ENCODE measurements around the gene ATP6V0E1. TPM values are rescaled to one million over a fixed set of nuclear protein-coding genes. Genes with fewer than 3 reads are reported as not detected.
"Not testable (repeated sequence)": the region's sequence is repeated elsewhere in the genome, so short reads cannot be mapped to it uniquely, and the experiment has no call there.

ATP6V0E1 gene
- total RNA-seq, 1 donor from 2014 or later, result 91.3 TPM

DNA sequence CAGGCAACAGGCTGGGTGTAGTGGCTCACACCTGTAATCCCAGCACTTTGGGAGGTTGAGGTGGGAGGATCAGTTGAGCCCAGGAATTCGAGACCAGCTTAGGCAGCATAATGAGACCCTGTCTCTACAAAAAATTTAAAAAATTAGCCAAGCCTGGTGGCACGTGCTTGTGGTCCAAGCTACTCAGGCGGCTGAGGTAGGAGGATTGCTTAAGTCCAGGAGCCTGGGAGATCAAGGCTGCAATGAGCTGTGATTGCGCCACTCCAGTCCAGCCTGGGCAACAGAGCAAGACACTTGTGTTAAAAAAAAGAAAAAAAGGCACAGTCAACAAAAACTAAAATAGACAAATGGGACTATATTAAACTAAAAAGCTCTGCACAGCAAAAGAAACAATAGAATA is 29.3 kb downstream of the ATP6V0E1 start:
- Histone ChIP-seq H3K36me3 (ENCODE audit: control insufficient read depth in 3 of 3, insufficient read depth in 3 of 3, low read length in 3 of 3) (no peaks in the 10 kb centered on the region), H3K27me3 (ENCODE audit: control insufficient read depth in 3 of 3, insufficient read depth in 3 of 3, low read length in 3 of 3) (no peaks in the 10 kb centered on the region), H3K4me3 (ENCODE audit: low read length in 3 of 3) (no peak overlapping the region), H3K4me1 (ENCODE audit: control insufficient read depth in 3 of 3, insufficient read depth in 3 of 3, low read length in 3 of 3) (peaks cover 22 to 28% (median 26%) of the 10 kb centered on the region in 3 donors), H3K9me3 (ENCODE audit: control insufficient read depth in 3 of 3, low read length in 3 of 3) (no peaks in the 10 kb centered on the region), H3K9ac (ENCODE audit: low read depth in 1 of 3, low read length in 3 of 3) (no peak overlapping the region), H3K27ac (ENCODE audit: low read depth, low read length) (peak overlapping the region; percentile 25)

DNA sequence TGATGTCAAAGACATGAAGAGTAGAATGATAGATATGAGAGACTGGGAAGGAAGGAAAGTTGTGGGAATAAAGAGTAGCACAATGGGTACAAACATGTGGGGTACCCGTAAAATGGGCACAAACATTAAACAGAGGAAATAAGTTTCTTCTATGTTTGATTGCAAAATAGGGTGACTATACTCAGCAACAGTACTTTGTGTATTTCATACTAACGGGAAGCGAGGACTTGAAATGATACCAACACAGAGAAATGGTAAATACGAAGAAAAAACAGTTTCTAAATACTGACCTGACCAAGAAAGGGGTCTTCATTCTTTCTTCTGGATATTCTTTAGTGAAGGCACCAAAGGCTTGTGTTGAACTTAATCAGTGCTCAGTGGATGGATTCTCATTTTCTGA is 31.1 kb downstream of the ATP6V0E1 start:
- Histone ChIP-seq H3K36me3 (ENCODE audit: control insufficient read depth in 3 of 3, insufficient read depth in 3 of 3, low read length in 3 of 3) (no peaks in the 10 kb centered on the region), H3K9ac (ENCODE audit: low read depth in 1 of 3, low read length in 3 of 3) (no peak overlapping the region), H3K4me1 (ENCODE audit: control insufficient read depth in 3 of 3, insufficient read depth in 3 of 3, low read length in 3 of 3) (peaks cover 21 to 28% (median 26%) of the 10 kb centered on the region in 3 donors), H3K4me3 (ENCODE audit: low read length in 3 of 3) (no peak overlapping the region), H3K27me3 (ENCODE audit: control insufficient read depth in 3 of 3, insufficient read depth in 3 of 3, low read length in 3 of 3) (no peaks in the 10 kb centered on the region), H3K27ac (ENCODE audit: low read depth, low read length) (peak overlapping the region; percentile 6), H3K9me3 (ENCODE audit: control insufficient read depth in 3 of 3, low read length in 3 of 3) (no peaks in the 10 kb centered on the region)

DNA sequence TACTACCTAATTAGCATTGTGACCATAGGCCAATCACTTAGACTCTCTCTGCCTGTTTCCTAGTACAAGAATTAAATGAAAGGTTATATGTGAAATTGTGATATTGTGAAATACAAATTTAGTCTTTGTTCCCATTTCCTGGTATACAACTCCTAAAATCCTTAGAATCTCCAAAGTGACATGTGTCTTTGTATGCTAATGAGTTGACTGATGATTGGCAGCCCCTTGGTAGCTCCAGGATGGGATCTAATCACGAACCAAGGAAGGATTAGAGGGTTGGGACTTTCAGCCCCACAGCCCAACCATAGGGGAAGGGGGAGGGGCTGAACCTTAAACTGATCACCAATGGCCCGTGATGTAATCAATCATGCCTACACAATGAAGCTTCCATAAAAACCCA is 31.6 kb downstream of the ATP6V0E1 start:
- Histone ChIP-seq H3K4me3 (ENCODE audit: low read length in 3 of 3) (no peak overlapping the region), H3K27ac (ENCODE audit: low read depth, low read length) (peak overlapping the region; percentile 6), H3K36me3 (ENCODE audit: control insufficient read depth in 3 of 3, insufficient read depth in 3 of 3, low read length in 3 of 3) (no peaks in the 10 kb centered on the region), H3K9ac (ENCODE audit: low read depth in 1 of 3, low read length in 3 of 3) (no peak overlapping the region), H3K9me3 (ENCODE audit: control insufficient read depth in 3 of 3, low read length in 3 of 3) (no peaks in the 10 kb centered on the region), H3K27me3 (ENCODE audit: control insufficient read depth in 3 of 3, insufficient read depth in 3 of 3, low read length in 3 of 3) (no peaks in the 10 kb centered on the region), H3K4me1 (ENCODE audit: control insufficient read depth in 3 of 3, insufficient read depth in 3 of 3, low read length in 3 of 3) (peaks cover 18 to 32% (median 26%) of the 10 kb centered on the region in 3 donors)

DNA sequence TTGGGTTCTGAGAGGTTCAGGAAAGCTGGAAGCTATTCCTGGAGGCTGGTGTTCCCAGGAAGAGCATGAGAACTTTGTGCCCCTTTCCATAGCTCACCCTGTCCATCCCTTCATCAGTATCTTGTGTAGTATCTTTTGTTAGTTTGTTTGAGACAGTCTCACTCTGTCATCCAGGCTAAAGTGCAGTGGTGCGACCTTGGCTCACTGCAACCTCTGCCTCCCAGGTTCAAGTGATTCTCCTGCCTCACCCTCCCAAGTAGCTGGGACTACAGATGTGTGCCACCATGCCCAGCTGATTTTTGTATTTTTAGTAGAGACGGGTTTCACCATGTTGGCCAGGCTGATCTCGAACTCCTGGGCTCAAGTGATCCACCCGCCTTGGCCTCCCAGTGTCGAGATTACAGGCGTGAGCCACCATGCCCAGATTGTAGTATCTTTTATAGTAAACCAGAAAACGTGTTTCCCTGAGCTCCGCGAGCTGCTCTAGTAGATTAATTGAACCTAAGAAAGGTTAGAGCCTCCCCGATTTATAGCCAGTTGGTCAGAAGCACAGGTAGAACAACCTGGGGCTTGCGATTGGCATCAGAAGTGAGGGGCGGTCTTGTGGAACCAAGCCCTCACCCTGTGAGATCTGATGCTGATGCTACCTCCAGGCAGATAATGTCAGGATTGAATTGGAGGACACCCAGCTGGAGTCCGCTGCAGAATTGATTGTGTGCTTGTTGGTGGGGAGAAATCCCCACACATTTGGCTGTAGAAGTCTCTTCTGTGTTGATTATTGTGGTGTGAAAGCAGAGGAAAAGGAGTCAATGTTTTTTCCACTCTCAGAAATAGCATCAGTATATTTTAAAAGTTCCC is 32.3 kb downstream of the ATP6V0E1 start:
- Histone ChIP-seq H3K36me3 (ENCODE audit: control insufficient read depth in 3 of 3, insufficient read depth in 3 of 3, low read length in 3 of 3) (peaks cover 0 to 3% (median 0%) of the 10 kb centered on the region in 3 donors), H3K27ac (ENCODE audit: low read depth, low read length) (peak overlapping the region; percentile 75), H3K4me3 (ENCODE audit: low read length in 3 of 3) (peak overlapping the region in 1 of 3 donors; percentile 17), H3K9me3 (ENCODE audit: control insufficient read depth in 3 of 3, low read length in 3 of 3) (no peaks in the 10 kb centered on the region), H3K27me3 (ENCODE audit: control insufficient read depth in 3 of 3, insufficient read depth in 3 of 3, low read length in 3 of 3) (no peaks in the 10 kb centered on the region), H3K9ac (ENCODE audit: low read depth in 1 of 3, low read length in 3 of 3) (peak overlapping the region in 1 of 3 donors; percentile 52), H3K4me1 (ENCODE audit: control insufficient read depth in 3 of 3, insufficient read depth in 3 of 3, low read length in 3 of 3) (peaks cover 16 to 33% (median 23%) of the 10 kb centered on the region in 3 donors)

DNA sequence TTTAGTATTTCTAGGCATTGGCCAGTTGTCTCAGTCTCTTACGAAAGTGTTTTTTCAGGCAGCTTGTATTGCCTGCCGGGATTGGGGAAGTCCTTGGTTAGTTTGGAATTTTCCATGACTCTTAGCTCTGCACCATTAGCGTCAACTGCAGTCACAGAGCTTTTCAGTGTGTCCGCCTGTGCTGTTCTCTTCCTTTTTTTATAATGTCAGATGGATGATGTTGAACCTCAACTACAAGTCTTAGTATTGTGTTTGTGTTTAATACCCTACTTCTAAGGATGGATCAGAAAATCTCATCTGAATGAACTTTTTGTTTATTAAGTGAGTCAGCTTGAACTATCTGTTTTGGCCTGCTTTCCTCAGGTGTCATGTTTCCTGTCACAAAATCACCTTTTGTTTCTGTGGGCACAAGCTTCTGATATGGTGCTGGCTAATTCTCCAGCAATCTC is 33.1 kb downstream of the ATP6V0E1 start:
- Histone ChIP-seq H3K27me3 (ENCODE audit: control insufficient read depth in 3 of 3, insufficient read depth in 3 of 3, low read length in 3 of 3) (no peaks in the 10 kb centered on the region), H3K4me1 (ENCODE audit: control insufficient read depth in 3 of 3, insufficient read depth in 3 of 3, low read length in 3 of 3) (peaks cover 14 to 28% (median 15%) of the 10 kb centered on the region in 3 donors), H3K27ac (ENCODE audit: low read depth, low read length) (peak overlapping the region; percentile 75), H3K9ac (ENCODE audit: low read depth in 1 of 3, low read length in 3 of 3) (peak overlapping the region in 1 of 3 donors; percentile 52), H3K9me3 (ENCODE audit: control insufficient read depth in 3 of 3, low read length in 3 of 3) (no peaks in the 10 kb centered on the region), H3K36me3 (ENCODE audit: control insufficient read depth in 3 of 3, insufficient read depth in 3 of 3, low read length in 3 of 3) (peaks cover 0 to 3% (median 2%) of the 10 kb centered on the region in 3 donors), H3K4me3 (ENCODE audit: low read length in 3 of 3) (no peak overlapping the region)

DNA sequence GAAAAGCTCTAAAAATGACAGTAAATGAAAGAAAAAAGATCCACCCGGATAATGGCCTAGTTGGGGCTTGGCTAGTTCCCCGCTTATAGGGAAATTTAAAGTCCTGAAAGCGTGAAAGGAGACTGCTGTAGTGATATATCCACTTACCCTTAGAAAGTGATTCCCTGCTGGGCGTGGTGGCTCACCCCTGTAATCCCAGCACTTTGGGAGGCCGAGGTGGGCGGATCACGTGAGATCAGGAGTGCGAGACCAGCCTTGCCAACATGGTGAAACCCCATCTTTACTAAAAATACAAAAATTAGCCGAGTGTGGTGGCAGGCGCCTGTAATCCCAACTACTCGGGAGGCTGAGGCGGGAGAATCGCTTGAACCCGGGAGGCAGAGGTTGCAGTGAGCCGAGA is 33.5 kb downstream of the ATP6V0E1 start:
- H3K9ac ChIP-seq (ENCODE audit: low read depth in 1 of 3, low read length in 3 of 3); H3K27me3 ChIP-seq (ENCODE audit: control insufficient read depth in 3 of 3, insufficient read depth in 3 of 3, low read length in 3 of 3); H3K4me3 ChIP-seq (ENCODE audit: low read length in 3 of 3); H3K36me3 ChIP-seq (ENCODE audit: control insufficient read depth in 3 of 3, insufficient read depth in 3 of 3, low read length in 3 of 3); H3K9me3 ChIP-seq (ENCODE audit: control insufficient read depth in 3 of 3, low read length in 3 of 3): not testable (repeated sequence)
- Histone ChIP-seq H3K27ac (ENCODE audit: low read depth, low read length) (peak overlapping the region; percentile 75), H3K4me1 (ENCODE audit: control insufficient read depth in 3 of 3, insufficient read depth in 3 of 3, low read length in 3 of 3) (peaks cover 13 to 26% (median 14%) of the 10 kb centered on the region in 3 donors)

DNA sequence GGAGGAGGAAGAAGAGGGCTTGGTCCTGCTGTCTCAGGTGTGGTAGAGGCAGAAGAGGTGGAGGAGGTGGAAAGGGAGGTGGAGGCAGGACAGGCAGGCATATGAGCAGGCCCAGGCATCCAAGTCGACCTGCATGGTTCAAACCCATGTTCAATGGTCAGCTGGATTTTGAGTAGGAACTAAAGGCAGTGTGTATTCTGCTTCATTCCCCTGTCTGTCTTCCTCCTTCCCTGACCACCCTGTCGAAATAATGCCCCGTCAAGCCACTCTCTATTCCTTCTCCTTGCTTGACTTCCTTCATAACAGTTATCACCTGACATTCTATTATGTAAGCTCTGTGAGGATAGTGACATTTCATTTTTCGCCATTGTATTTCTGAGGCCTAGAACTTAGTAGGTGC is 34.8 kb downstream of the ATP6V0E1 start:
- Histone ChIP-seq H3K4me3 (ENCODE audit: low read length in 3 of 3) (no peak overlapping the region), H3K36me3 (ENCODE audit: control insufficient read depth in 3 of 3, insufficient read depth in 3 of 3, low read length in 3 of 3) (peaks cover 0 to 7% (median 2%) of the 10 kb centered on the region in 3 donors), H3K27ac (ENCODE audit: low read depth, low read length) (no peak overlapping the region), H3K9ac (ENCODE audit: low read depth in 1 of 3, low read length in 3 of 3) (no peak overlapping the region), H3K9me3 (ENCODE audit: control insufficient read depth in 3 of 3, low read length in 3 of 3) (no peaks in the 10 kb centered on the region), H3K27me3 (ENCODE audit: control insufficient read depth in 3 of 3, insufficient read depth in 3 of 3, low read length in 3 of 3) (no peaks in the 10 kb centered on the region), H3K4me1 (ENCODE audit: control insufficient read depth in 3 of 3, insufficient read depth in 3 of 3, low read length in 3 of 3) (peaks cover 13 to 26% (median 14%) of the 10 kb centered on the region in 3 donors)

DNA sequence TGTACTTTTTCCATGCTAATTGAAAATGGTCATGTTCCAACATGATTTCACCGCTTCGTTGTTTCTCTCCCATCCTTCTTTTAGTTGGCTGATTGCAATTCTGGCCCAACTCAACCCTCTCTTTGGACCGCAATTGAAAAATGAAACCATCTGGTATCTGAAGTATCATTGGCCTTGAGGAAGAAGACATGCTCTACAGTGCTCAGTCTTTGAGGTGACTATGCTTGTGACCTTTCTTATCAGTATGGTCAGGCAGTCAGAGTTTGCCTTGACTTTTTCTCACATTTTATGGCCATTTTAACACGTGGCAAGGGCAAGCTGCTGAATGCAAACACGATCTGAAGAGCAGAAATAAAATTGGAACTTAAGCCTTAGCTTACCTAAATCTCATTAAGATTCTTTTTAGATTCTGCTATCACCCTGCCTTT is 36.6 kb downstream of the ATP6V0E1 start:
- H3K9ac ChIP-seq (ENCODE audit: low read depth in 1 of 3, low read length in 3 of 3), result peak overlapping the region in 1 of 3 donors; percentile 18
- H3K4me1 ChIP-seq (ENCODE audit: control insufficient read depth in 3 of 3, insufficient read depth in 3 of 3, low read length in 3 of 3), result peaks cover 13 to 23% (median 14%) of the 10 kb centered on the region in 3 donors
- no peak overlapping the region for H3K4me3 ChIP-seq (ENCODE audit: low read length in 3 of 3)
- no peak overlapping the region for H3K27ac ChIP-seq (ENCODE audit: low read depth, low read length)
- H3K9me3 ChIP-seq (ENCODE audit: control insufficient read depth in 3 of 3, low read length in 3 of 3), result no peaks in the 10 kb centered on the region
- peaks cover 0 to 7% (median 2%) of the 10 kb centered on the region in 3 donors for H3K36me3 ChIP-seq (ENCODE audit: control insufficient read depth in 3 of 3, insufficient read depth in 3 of 3, low read length in 3 of 3)
- H3K27me3 ChIP-seq (ENCODE audit: control insufficient read depth in 3 of 3, insufficient read depth in 3 of 3, low read length in 3 of 3), result no peaks in the 10 kb centered on the region

DNA sequence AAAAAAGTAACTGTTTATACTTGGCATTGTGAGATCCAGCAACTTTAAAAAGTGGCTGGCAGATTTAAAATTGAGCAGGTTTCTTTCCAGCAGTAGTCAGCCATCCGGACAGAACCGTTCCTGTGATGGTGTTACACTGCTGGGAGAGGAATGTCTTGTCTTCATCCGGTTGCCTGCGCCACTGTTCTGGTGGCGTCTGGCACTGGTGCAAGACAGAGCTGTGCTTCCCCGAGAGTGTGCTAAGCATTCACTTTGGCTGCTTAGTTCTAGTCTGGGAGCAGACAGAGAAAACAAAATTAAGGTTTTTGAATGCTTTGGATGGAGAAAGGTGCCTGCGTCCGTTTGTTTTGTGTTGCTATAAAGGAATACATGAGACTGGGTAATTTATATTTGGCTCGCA is 37.1 kb downstream of the ATP6V0E1 start:
- no peak overlapping the region for H3K27ac ChIP-seq (ENCODE audit: low read depth, low read length)
- H3K9me3 ChIP-seq (ENCODE audit: control insufficient read depth in 3 of 3, low read length in 3 of 3), result no peaks in the 10 kb centered on the region
- H3K9ac ChIP-seq (ENCODE audit: low read depth in 1 of 3, low read length in 3 of 3), result peak overlapping the region in 2 of 3 donors; percentile 18 to 33
- peaks cover 13 to 18% (median 14%) of the 10 kb centered on the region in 3 donors for H3K4me1 ChIP-seq (ENCODE audit: control insufficient read depth in 3 of 3, insufficient read depth in 3 of 3, low read length in 3 of 3)
- H3K4me3 ChIP-seq (ENCODE audit: low read length in 3 of 3), result no peak overlapping the region
- no peaks in the 10 kb centered on the region for H3K27me3 ChIP-seq (ENCODE audit: control insufficient read depth in 3 of 3, insufficient read depth in 3 of 3, low read length in 3 of 3)
- H3K36me3 ChIP-seq (ENCODE audit: control insufficient read depth in 3 of 3, insufficient read depth in 3 of 3, low read length in 3 of 3), result peaks cover 0 to 7% (median 2%) of the 10 kb centered on the region in 3 donors

DNA sequence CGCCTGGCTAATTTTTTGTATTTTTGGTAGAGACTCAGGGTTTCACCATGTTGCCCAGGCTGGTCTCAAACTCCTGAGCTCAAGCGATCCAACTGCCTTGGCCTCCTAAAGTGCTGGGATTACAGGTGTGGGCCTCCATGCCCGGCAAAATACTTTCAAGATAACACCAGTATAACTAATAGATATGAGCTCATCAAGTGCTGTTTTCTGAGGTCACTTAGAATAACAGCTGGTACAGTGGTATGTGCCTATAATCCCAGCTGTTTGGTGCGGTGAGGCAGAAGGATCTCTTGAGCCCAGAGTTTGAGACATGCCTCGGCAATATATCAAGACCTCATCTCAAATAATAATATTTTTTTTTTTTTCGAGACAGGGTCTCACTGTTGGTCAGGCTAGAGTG is 42.1 kb downstream of the ATP6V0E1 start:
- no peak overlapping the region for H3K4me3 ChIP-seq (ENCODE audit: low read length in 3 of 3)
- no peaks in the 10 kb centered on the region for H3K27me3 ChIP-seq (ENCODE audit: control insufficient read depth in 3 of 3, insufficient read depth in 3 of 3, low read length in 3 of 3)
- no peak overlapping the region for H3K27ac ChIP-seq (ENCODE audit: low read depth, low read length)
- no peaks in the 10 kb centered on the region for H3K9me3 ChIP-seq (ENCODE audit: control insufficient read depth in 3 of 3, low read length in 3 of 3)
- no peak overlapping the region for H3K9ac ChIP-seq (ENCODE audit: low read depth in 1 of 3, low read length in 3 of 3)
- H3K36me3 ChIP-seq (ENCODE audit: control insufficient read depth in 3 of 3, insufficient read depth in 3 of 3, low read length in 3 of 3), result peaks cover 0 to 4% (median 2%) of the 10 kb centered on the region in 3 donors
- H3K4me1 ChIP-seq (ENCODE audit: control insufficient read depth in 3 of 3, insufficient read depth in 3 of 3, low read length in 3 of 3), result peaks cover 7 to 11% (median 9%) of the 10 kb centered on the region in 3 donors
